GM19395 (cell line): ENCODE data around the gene CACNB2.

Experiments used
- ATAC-seq: cut with Tn5 transposase; IDR thresholded peaks from one replicate; pipeline ENCODE4 v1.9.1; 2021; ENCODE audit warnings: mild to moderate bottlenecking, moderate library complexity; ENCODE audit not compliant: unreplicated experiment

The CACNB2 gene

GRCh38 chr10:18497806-18498369, 357.7 kb downstream of the CACNB2 start:
- no peak for ATAC-seq

GRCh38 chr10:18498998-18499397, 358.8 kb downstream of the CACNB2 start:
- no peak for ATAC-seq

DNA sequence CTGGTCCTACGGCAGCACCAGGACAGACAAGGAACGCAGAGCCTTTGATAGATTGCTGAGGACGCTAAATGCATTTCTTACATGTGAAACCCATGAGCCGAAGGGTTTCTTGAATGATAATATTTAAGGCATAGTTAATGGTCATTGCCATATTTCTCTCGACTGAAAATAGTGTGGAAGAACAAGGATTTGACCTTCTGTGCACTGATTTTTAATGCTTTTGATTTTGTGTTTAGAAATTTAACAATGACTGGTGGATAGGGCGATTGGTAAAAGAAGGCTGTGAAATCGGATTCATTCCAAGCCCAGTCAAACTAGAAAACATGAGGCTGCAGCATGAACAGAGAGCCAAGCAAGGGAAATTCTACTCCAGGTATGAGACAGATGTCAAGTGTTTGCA, 360.4 kb downstream of the CACNB2 start:
- no peak for ATAC-seq

DNA sequence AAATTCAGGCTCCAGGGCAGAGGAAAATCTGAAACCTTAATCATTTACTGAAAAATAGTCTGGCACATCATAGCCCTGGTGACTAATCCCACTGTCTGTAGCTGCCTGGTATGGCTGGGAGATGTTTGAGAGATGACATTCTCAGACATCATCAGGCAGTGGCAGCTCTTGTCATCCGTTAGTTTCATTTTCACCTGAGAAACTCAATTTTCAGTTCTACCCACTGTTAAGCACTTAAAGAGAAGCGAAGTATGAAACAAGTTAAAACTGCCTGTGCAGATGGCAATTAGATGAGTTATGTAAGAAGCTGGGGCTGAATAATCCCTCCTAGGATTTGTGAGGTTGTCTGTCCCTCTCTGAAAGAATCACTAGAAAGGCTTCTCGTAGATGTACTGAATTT, 361.0 kb downstream of the CACNB2 start:
- peak; percentile 98 for ATAC-seq

GRCh38 chr10:18501629-18502028, 361.4 kb downstream of the CACNB2 start:
- ATAC-seq, result peak; percentile 15

DNA sequence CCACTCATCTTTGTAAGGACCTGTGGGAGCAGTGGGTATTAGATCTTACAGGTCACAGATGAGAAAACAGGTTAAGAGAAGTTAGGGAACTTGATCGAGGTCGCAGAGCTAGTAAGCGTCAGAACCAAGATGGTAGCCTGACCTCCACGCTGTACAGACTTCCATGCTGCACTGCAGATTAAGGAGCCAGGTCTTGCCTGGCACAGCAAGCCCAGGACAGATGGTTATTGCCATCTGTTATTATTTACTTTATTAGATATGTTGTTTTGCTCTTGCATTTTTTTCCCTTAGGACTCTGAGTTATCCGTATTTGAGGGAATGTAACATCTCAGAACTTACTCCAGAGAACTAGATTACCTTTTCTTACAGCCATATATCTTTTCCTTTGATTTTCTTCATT, 363.9 kb downstream of the CACNB2 start:
- ATAC-seq, result no peak

DNA sequence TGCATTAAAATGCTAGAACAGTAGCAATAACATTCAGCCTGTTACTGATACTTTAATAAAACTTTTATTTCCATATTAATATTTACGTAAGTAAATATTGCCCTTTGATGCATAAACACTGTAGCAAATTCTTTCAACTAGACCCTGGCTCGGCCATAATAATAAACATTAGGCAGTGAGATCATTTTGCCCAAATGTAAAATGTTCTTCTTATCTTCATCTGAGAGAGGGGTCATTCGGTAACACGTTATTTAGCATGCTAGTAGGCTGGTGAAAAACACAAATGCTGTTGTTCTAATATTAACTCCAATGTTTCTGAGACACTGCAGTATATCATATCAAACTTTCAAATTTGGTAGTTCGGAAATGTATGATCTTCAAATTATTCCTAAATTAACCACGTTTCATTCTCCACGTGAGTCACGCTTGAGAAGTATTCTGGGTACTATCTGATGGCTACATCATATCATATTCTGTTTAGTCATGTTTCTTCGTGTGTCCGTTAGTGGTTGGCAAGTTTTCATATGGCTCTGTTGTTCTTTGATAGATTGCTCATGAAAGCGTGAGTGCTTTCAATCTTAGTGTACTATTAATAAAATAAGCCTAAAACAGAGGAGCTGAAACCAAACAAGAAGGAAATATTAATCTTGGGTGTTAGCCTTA, 365.4 kb downstream of the CACNB2 start:
- ATAC-seq, result no peak

GRCh38 chr10:18508587-18508986, 368.4 kb downstream of the CACNB2 start:
- no peak for ATAC-seq

DNA sequence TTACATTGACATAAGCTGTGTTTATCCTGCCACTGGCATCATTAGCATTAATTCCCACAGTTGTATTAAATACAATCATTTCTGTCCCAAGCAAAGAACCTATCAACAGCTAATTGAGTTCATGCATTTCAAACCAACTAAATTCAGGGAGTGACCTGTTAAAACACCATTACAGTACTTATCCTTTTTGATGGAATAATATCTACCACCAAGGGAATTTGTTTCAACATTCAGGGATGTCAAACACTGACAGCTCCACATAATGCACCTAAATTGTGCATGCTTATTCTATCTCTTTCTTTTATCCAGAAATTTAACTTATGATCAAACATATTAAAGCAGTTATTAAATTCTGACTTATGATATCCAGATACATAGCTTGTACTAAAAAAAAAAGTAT, 374.3 kb downstream of the CACNB2 start:
- no peak for ATAC-seq

- ATAC-seq, result no peak
Observed at GRCh38 chr10:18516851-18517250, 376.6 kb downstream of the CACNB2 start.

DNA sequence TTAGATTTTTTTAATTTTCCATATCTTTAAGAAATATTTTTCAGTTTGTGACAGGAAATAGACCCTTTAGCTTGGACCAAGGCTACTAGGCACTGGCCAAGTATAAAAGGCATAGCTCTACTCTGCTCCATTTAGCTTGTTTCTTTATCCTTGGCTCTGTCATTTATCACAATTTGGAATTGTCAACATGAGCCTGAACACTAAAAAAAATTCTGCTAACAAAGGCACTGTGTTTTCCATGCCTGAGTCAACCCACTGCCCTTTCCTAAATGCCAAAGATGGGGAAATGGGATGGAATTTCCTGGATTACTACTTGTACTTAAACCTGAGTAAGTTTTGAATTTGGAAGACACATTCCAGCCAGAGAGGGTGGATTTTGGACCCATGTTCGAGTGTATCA, 382.8 kb downstream of the CACNB2 start:
- no peak for ATAC-seq

DNA sequence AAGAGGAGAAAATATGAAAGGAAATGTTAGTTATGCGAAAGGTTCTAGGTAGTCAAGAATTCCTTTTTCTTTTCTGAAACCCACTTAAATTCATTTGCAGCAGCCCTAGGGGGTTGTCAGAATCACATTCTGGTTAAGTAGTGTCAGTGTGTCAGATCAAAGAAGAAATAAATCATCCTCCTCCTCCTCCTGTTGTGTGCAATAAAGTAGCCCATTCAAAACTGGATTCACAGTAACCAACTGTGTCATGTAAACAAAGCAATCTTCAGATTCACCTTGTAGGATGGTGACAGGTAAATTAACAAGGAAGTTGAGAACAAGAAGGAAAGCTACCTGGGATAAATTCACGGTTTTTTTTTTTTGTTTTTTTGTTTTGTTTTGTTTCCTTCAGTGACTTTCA, 383.6 kb downstream of the CACNB2 start:
- ATAC-seq, result no peak

GRCh38 chr10:18527687-18528086, 387.5 kb downstream of the CACNB2 start:
- ATAC-seq, result no peak

DNA sequence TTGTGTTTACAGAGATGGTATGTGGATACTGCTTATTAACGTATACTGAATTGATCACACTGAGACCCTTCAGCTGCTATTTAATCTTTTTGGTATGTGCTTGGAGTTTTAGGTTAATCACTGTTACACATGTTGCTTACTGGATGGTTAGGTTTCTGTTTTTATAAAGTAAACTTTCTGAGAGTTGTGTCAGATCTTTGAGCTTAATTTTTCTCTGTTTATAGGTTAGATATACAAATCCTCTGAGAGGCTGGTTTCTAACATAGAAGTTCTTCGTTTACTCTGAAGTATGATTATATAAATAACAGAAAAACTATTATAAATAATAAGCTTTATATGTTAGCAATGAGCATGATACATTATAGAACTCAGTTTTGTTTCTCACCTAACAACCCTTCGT, 388.1 kb downstream of the CACNB2 start:
- no peak for ATAC-seq

DNA sequence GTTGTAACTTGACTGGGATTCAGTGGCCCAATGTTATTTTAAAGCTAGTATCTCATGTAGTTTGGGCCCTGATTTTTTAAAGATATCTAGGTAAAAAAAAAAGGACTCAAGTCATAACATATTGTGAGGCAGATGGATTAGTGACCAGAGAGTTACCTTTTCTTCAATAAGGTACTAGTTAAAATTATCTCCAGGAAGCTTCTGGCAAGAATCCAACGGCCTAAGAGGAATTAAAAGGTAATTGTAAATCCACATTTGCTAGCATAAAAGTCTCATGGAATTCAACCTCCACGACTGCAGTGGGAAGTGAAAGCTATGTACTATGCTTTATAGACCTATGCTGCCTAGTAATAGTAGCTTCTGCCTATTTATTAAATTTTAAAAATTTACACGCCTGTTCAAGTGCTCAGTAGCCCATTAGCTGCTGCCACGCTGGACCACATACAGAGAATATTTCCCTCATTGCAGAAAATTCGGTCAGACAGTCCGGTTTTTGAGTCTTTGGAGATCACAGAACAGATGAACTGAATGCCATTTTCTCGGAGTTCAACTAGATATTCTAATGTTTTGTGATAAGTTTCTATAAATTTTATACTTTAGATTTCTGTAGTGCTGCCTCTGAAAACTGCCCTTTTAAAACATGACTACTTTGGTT, 392.8 kb downstream of the CACNB2 start:
- ATAC-seq, result no peak

DNA sequence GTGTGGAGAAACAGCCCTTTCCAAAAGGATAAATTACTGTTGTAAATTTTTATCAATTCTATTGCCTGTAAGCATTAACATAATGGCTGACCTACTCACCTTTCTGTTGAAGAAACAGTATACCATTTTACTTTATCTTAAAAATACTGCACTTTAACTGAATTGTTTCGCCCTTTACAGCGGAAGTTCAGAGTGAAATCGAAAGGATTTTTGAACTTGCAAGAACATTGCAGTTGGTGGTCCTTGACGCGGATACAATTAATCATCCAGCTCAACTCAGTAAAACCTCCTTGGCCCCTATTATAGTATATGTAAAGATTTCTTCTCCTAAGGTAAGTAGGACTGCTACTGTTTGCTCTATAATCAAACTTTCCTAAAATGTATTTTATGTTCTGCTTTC, 393.7 kb downstream of the CACNB2 start:
- no peak for ATAC-seq

DNA sequence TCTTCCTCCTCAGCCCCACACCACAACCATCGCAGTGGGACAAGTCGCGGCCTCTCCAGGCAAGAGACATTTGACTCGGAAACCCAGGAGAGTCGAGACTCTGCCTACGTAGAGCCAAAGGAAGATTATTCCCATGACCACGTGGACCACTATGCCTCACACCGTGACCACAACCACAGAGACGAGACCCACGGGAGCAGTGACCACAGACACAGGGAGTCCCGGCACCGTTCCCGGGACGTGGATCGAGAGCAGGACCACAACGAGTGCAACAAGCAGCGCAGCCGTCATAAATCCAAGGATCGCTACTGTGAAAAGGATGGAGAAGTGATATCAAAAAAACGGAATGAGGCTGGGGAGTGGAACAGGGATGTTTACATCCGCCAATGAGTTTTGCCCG, 399.1 kb downstream of the CACNB2 start:
- no peak for ATAC-seq

DNA sequence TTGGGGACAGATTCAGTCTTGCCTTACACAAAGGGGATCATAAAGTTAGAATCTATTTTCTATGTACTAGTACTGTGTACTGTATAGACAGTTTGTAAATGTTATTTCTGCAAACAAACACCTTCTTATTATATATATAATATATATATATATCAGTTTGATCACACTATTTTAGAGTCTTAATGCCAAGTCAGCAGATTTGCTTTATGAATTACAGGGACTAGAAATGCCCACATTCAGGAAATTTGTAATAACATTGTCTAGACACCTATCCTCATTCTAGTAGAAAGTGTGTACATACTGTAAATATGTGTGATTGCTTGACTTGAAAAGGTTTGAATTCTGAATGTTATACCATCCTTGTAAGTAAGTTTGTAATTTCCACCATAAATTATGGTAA, 400.0 kb downstream of the CACNB2 start:
- no peak for ATAC-seq

- ATAC-seq, result no peak
Observed at GRCh38 chr10:18542832-18543231, 402.6 kb downstream of the CACNB2 start.

DNA sequence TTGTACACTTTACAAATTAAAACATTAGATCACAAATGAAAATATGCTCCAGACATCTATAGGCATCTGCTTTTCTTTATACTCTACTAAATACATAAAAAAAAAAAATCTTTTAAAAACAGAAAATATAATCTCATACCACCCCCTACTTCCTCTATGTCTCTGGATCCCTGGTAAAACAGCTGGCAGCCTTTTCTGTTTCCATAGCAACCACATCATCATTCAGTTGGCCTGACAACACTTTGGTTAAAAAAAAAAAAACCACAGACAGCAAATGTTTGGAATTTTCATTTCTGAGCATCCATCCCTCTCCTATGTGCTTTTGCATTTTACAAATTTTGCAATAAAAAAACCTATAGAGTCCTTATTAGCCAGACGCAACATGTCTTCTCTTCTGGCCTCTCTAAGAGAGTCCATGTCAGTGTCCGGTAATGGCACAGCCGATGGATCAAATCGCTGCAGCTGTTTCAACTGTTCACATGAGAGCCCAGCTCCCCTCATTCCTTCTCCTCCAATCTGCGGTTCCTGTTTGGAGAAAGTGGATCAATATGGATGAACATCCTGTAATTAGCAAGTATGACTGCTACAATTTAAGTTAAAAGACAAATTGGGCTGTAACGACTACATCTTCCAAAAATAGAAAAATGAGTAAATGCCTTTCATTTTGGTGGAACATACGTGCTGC, 405.5 kb downstream of the CACNB2 start:
- ATAC-seq, result no peak

DNA sequence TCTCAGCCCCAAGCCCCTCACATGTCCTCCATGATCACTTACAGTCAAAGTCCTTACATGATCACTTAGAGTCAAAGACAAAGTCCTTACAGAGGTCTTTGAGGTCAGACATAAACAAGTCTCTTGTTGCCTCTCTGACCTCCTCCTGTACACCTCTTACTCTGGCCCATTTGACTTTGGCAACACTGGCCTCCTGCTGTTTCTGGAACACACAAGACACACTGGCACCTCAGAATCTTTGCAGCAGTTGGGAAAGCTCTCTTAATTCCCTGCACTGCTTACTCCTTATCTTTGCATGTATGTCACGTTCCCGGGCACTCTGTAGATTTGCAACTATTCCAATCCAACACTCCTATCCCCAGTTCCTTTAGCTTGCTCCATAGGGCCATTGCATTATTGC, 408.9 kb downstream of the CACNB2 start:
- ATAC-seq, result no peak

- no peak for ATAC-seq
Observed at GRCh38 chr10:18551473-18551872, 411.2 kb downstream of the CACNB2 start.
